Measurements from ENCODE around the gene SYDE2.
"Not testable (repeated sequence)": the region's sequence is repeated elsewhere in the genome, so short reads cannot be mapped to it uniquely, and the experiment has no call there.

Gene SYDE2

GRCh38 chr1:85219853-85220610 is 19.2 kb upstream of the SYDE2 start:
- DNase-seq = no peak
- intact Hi-C loops (cut with DNase I) = no loop called here

- intact Hi-C loops (cut with DNase I) = no loop called here
- DNase-seq = no peak
Observed at GRCh38 chr1:85216697-85217096, 15.9 kb upstream of the SYDE2 start.

DNA sequence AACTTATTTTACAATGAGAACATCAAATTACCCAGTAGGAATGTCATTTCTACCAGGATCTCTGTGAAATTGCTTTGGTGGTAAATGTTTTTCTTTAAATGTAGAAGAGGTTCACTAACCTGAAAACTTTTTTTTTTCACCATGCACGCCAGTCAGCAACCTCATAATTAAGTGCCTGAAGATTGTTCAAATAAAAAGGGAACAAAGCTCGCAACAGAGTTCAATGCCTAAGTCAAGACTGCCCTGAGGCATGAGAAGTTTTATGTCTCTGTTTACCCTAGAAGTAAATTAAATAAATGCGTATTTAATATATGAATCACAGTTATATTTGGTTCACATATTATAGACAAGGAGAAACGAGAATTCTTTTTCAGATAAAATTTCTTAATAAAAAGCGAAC is 13.8 kb upstream of the SYDE2 start:
- intact Hi-C loops (cut with DNase I) = no loop called here
- no peak for DNase-seq

GRCh38 chr1:85208488-85208887 is 7.7 kb upstream of the SYDE2 start:
- intact Hi-C loops (cut with DNase I) = no loop called here
- DNase-seq = no peak

- intact Hi-C loops (cut with DNase I) = no loop called here
Observed at GRCh38 chr1:85203573-85204171, 2.9 kb upstream of the SYDE2 start.

DNA sequence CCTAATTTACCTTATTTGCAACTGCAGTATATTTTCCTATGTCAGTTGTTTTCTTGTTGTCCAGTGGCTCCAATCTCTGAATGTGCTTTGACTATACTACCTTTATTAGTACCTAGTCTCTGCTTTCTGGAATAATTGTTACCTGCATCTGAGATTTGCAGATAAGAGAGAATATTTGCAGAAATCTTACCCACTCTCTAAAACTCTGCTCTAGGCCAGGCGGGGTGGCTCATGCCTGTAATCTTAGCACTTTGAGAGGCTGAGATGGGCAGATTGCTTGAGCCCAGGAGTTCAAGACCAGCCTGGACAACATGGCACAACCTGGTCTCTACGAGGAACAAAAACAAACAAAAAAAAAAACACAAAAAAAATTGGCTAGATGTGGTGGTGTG is 2.0 kb upstream of the SYDE2 start:
- intact Hi-C loops (cut with DNase I) = no loop called here

More at GRCh38 chr1:85203573-85204171, 2.9 kb upstream of the SYDE2 start:
- no peak for DNase-seq

DNA sequence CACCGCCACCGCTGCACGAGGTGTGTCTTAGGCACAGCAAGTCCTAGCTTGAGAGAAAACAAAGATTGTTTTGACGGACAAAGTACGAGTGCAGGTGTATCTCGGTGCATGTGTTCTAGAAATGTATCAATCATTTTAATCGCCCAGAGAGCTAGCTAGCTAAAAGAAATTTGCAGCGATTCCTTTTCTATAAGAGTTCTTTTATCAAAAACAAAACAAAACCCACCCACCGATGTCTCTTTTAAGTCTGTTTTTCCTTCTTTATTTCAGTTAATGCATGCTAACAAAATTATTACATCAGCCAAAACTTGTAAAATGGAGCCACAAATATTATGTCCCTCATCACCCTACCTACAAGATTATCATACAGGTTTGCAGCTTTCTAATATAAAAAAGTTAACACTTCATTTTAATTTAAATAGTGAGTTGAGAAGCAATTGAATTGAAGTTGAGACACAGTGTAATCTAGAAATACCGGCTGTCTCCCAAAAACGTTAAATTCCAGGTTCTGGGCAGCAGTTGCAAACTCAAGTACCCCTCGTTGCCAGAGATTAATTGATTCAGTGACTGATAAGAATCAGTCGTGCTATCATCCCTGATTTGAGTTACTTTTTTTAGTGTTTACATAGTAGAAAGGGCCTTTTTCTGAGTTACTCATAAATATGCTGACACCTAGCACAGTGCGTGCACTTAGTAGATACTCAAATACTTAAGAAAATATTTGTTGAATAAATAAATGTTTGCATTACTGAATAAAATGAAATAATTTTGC is 1.5 kb upstream of the SYDE2 start:
- DNase-seq = no peak

More for the DNA sequence above, 2.0 kb upstream of the SYDE2 start:
- no peak for DNase-seq

GRCh38 chr1:85201340-85202091 is 700 bp upstream of the SYDE2 start:
- intact Hi-C loops (cut with DNase I) = no loop called here
- peak in 40 of 42 donors; percentile 17 to 71 (median 48) for DNase-seq

More for the DNA sequence above, 1.5 kb upstream of the SYDE2 start:
- intact Hi-C loops (cut with DNase I) = no loop called here

GRCh38 chr1:85199667-85200462 is 951 bp downstream of the SYDE2 start:
- intact Hi-C loops (cut with DNase I) = no loop called here
- DNase-seq = peak in 17 of 42 donors; percentile 3 to 43 (median 9)

DNA sequence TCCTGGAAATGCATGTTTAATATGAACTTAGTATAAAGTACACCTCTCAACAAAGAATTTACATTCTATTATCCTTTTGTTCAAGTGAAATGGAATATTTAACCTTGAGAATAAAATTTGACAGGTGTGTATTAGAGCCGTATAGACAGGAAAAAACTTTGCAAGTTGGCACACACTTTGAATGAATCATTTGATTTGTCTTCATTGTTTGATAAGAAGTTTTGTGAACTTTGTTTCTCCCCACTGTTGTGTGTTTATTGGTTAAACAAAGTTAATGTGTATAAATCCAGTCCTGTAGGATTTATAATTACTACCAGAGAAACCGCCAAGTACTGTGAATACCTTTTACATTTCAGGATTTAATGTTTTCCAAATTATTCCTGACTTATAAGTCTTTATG is 2.0 kb downstream of the SYDE2 start:
- intact Hi-C loops (cut with DNase I) = no loop called here
- DNase-seq = no peak

DNA sequence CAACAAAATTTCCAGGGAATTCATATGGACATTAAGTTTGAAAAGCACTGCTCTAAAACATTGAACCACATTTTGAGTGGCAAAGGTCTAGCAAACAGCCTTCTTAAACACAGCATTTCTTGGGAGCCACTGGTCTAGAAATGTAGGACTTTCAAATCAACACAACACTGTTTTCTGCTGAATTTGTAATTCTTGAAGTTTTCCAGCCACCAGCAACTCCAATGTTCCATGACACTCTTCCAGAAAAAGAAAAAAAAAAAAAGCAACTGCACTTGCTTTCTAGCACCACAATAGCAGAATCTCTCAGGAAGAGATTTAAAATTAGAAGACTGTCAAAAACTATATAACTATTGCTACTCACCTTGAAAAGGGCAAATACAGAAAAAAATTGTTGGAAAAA is 4.5 kb downstream of the SYDE2 start:
- intact Hi-C loops (cut with DNase I) = no loop called here
- no peak for DNase-seq

- no peak for DNase-seq
- intact Hi-C loops (cut with DNase I) = no loop called here
Observed at GRCh38 chr1:85195703-85196102, 5.1 kb downstream of the SYDE2 start.

DNA sequence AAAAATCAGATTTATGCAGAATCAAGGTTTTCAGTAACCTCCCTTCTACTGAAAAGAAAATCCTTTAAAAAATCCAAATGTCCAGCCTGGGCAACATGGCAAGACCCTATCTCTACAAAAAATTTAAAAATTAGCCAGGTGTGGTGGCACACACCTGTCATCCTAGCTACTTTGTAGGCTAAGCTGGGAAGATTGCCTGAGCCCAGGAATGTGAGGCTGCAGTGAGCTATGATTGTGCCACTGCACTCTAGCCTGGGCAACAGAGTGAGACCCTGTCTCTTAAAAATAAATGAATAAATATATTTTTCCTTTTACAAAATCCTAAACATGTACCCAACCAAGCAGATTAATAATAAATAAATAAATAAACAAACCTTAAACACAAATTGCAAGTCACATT is 8.7 kb downstream of the SYDE2 start:
- DNase-seq; intact Hi-C loops (cut with DNase I): not testable (repeated sequence)

- no peak for DNase-seq
- intact Hi-C loops (cut with DNase I) = no loop called here
Observed at GRCh38 chr1:85189120-85189519, 11.7 kb downstream of the SYDE2 start.

GRCh38 chr1:85188530-85188929 is 12.3 kb downstream of the SYDE2 start:
- intact Hi-C loops (cut with DNase I) = no loop called here

DNA sequence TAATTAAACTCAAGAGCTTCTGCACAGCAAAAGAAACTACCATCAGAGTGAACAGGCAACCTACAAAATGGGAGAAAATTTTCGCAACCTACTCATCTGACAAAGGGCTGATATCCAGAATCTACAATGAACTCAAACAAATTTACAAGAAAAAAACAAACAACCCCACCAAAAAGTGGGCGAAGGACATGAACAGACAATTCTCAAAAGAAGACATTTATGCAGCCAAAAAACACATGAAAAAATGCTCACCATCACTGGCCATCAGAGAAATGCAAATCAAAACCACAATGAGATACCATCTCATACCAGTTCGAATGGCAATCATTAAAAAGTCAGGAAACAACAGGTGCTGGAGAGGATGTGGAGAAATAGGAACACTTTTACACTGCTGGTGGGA is 13.8 kb downstream of the SYDE2 start:
- DNase-seq; intact Hi-C loops (cut with DNase I): not testable (repeated sequence)

More at GRCh38 chr1:85188530-85188929, 12.3 kb downstream of the SYDE2 start:
- DNase-seq = no peak

GRCh38 chr1:85184245-85184644 is 16.6 kb downstream of the SYDE2 start:
- intact Hi-C loops (cut with DNase I) = no loop called here
- no peak for DNase-seq

DNA sequence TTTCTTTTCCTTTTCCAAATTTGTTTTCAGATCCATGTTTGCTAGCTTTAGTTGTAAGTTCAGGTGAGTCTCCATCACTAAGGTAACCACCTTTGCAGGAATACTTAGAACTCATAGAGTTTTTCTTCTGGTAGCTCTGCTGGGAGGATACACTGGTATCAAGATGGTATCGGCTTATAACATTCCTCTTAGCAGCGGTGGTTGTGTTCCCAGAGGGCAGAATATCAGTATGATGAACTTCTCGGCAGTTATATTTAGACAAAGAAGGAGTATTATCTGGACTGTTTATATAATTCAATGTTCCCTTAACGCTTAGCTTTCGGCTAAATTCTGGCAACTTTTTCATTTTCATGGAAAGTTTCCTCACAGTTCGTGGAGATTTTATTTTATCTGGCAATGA is 18.1 kb downstream of the SYDE2 start:
- intact Hi-C loops (cut with DNase I) = no loop called here
- no peak for DNase-seq

GRCh38 chr1:85180869-85181268 is 19.9 kb downstream of the SYDE2 start:
- no peak for DNase-seq
- intact Hi-C loops (cut with DNase I) = no loop called here
